Measurements from ENCODE around the gene RUBCNL.

RUBCNL gene

DNA sequence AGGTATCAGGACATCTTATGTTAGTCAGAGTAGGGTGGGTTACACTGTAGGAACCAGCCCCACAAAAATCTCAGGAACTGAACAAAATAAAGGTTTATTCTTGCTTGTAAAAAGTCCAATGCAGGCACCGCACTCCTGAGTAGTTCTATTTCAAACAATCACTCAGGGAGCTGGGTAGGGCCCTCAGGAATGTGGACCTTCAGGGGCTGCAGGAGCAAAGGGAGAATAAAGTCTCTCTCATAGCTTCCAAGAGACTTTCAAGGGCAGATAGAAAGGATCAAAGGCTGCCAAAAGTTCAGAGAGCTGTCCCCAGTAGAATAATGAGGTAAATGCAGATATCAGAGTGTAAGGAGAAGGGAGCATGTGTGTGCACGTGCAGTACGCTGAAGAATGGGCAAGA lies 49.4 kb downstream of the RUBCNL start:
- Histone ChIP-seq H3K9me3 (ENCODE audit: insufficient read depth, low read depth, low read length) (no peaks in the 10 kb centered on the region), H3K9me2 (replicated peaks; ENCODE audit: low read depth, low read length) (no peaks in the 10 kb centered on the region), H3K36me3 (ENCODE audit: insufficient read depth, low read length) (no peaks in the 10 kb centered on the region), H2AFZ (ENCODE audit: low read length) (no peak overlapping the region), H3K4me3 (ENCODE audit: low read length, poor library complexity, severe bottlenecking) (no peak overlapping the region), H3K4me1 (ENCODE audit: insufficient read depth, low read length, poor library complexity, severe bottlenecking) (peaks cover 36% of the 10 kb centered on the region), H3K9ac (ENCODE audit: low read depth, low read length, poor library complexity, severe bottlenecking) (no peak overlapping the region), H3K27me3 (ENCODE audit: insufficient read depth, low read length, poor library complexity, severe bottlenecking) (no peaks in the 10 kb centered on the region), H3F3A (ENCODE audit: low read depth) (no peaks in the 10 kb centered on the region), H3K79me2 (ENCODE audit: insufficient read depth, low read length) (no peaks in the 10 kb centered on the region), H3K4me2 (ENCODE audit: low read depth, low read length, poor library complexity, severe bottlenecking) (no peak overlapping the region), H4K20me1 (ENCODE audit: insufficient read depth, low read length, poor library complexity, severe bottlenecking) (no peaks in the 10 kb centered on the region)
- TF ChIP-seq, protein P1, sequence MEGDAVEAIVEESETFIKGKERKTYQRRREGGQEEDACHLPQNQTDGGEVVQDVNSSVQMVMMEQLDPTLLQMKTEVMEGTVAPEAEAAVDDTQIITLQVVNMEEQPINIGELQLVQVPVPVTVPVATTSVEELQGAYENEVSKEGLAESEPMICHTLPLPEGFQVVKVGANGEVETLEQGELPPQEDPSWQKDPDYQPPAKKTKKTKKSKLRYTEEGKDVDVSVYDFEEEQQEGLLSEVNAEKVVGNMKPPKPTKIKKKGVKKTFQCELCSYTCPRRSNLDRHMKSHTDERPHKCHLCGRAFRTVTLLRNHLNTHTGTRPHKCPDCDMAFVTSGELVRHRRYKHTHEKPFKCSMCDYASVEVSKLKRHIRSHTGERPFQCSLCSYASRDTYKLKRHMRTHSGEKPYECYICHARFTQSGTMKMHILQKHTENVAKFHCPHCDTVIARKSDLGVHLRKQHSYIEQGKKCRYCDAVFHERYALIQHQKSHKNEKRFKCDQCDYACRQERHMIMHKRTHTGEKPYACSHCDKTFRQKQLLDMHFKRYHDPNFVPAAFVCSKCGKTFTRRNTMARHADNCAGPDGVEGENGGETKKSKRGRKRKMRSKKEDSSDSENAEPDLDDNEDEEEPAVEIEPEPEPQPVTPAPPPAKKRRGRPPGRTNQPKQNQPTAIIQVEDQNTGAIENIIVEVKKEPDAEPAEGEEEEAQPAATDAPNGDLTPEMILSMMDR (conservative IDR thresholded peaks at IDR 0.05; ENCODE audit: low read length), result no peak
- TF ChIP-seq EZH2phosphoT487 (IDR thresholded peaks at IDR 0.05; ENCODE audit: borderline replicate concordance), result no peak

DNA sequence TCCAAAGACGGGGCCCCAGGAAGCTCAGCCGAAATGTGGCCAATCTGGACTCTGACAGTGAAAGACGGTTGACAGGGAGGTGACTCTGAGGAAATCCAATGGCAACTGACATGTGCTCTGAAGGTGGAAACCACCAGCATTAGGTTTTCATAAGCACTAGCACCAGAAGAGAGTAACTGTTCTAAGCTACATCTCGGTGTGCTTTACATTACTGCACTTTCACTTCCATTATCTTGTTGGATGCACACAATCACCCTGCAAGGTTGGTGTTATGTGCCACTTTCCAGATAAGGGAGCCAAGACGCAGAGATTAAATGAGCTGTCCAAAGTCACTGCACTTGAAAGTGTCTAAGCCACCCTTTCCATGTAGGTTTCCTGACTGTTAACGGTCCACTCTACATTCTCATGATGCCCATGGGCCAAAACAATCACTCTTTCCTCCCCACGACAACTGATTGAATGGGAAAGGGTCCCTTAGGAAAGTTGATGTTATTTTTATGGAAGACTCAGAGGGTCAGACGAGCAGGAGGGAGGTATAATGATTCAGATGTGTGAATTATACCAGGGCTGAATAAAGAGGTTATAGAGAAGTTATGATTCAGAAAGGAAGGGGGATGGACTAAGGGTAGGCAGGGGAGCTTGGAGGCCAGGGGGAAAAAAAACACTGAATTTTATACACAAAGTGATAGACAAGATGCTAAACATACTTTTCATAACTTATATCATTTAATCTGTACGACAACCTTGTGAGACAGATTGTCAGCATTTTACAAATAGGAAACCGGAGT lies 52.8 kb downstream of the RUBCNL start:
- TF ChIP-seq EZH2phosphoT487 (IDR thresholded peaks at IDR 0.05; ENCODE audit: borderline replicate concordance), result no peak
- TF ChIP-seq, protein P1 (conservative IDR thresholded peaks at IDR 0.05; ENCODE audit: low read length), result no peak
- no peaks in the 10 kb centered on the region for H3K27me3 ChIP-seq (ENCODE audit: insufficient read depth, low read length, poor library complexity, severe bottlenecking)
- H3K4me1 ChIP-seq (ENCODE audit: insufficient read depth, low read length, poor library complexity, severe bottlenecking), result peaks cover 39% of the 10 kb centered on the region
- H3K9me2 ChIP-seq (replicated peaks; ENCODE audit: low read depth, low read length), result no peaks in the 10 kb centered on the region
- no peak overlapping the region for H3K4me3 ChIP-seq (ENCODE audit: low read length, poor library complexity, severe bottlenecking)
- H3K4me2 ChIP-seq (ENCODE audit: low read depth, low read length, poor library complexity, severe bottlenecking), result peak overlapping the region; percentile 26
- H2AFZ ChIP-seq (ENCODE audit: low read length), result no peak overlapping the region
- H3F3A ChIP-seq (ENCODE audit: low read depth), result no peaks in the 10 kb centered on the region
- no peaks in the 10 kb centered on the region for H3K79me2 ChIP-seq (ENCODE audit: insufficient read depth, low read length)
- no peaks in the 10 kb centered on the region for H4K20me1 ChIP-seq (ENCODE audit: insufficient read depth, low read length, poor library complexity, severe bottlenecking)
- H3K9ac ChIP-seq (ENCODE audit: low read depth, low read length, poor library complexity, severe bottlenecking), result no peak overlapping the region
- no peaks in the 10 kb centered on the region for H3K9me3 ChIP-seq (ENCODE audit: insufficient read depth, low read depth, low read length)
- no peaks in the 10 kb centered on the region for H3K36me3 ChIP-seq (ENCODE audit: insufficient read depth, low read length)

DNA sequence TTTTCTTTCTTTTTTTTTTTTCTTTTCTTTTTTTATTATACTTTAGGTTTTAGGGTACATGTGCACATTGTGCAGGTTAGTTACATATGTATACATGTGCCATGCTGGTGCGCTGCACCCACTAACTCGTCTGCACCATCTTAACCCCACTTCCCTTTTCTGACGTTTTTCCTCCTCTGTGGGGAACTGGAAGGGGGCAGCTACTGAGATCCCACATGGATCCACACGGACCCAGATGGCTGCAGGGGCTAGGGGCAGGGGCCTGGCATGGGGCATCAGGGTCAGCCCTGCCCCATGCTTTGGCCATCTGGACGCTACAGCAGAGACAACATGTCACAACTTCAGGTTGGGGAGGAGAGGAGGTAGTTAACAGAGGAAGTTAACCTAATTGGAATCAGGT lies 54.3 kb downstream of the RUBCNL start:
- Histone ChIP-seq H3K4me1 (ENCODE audit: insufficient read depth, low read length, poor library complexity, severe bottlenecking) (peaks cover 39% of the 10 kb centered on the region), H3K4me3 (ENCODE audit: low read length, poor library complexity, severe bottlenecking) (no peak overlapping the region), H3K9ac (ENCODE audit: low read depth, low read length, poor library complexity, severe bottlenecking) (no peak overlapping the region), H3K4me2 (ENCODE audit: low read depth, low read length, poor library complexity, severe bottlenecking) (no peak overlapping the region), H3K9me3 (ENCODE audit: insufficient read depth, low read depth, low read length) (no peaks in the 10 kb centered on the region), H3F3A (ENCODE audit: low read depth) (no peaks in the 10 kb centered on the region), H3K79me2 (ENCODE audit: insufficient read depth, low read length) (no peaks in the 10 kb centered on the region), H3K36me3 (ENCODE audit: insufficient read depth, low read length) (no peaks in the 10 kb centered on the region), H3K9me2 (replicated peaks; ENCODE audit: low read depth, low read length) (no peaks in the 10 kb centered on the region), H2AFZ (ENCODE audit: low read length) (peak overlapping the region; percentile 37; the same call in 1 of the 2 replicates), H4K20me1 (ENCODE audit: insufficient read depth, low read length, poor library complexity, severe bottlenecking) (no peaks in the 10 kb centered on the region), H3K27me3 (ENCODE audit: insufficient read depth, low read length, poor library complexity, severe bottlenecking) (no peaks in the 10 kb centered on the region)
- TF ChIP-seq, protein P1 (conservative IDR thresholded peaks at IDR 0.05; ENCODE audit: low read length), result no peak
- no peak for TF ChIP-seq EZH2phosphoT487 (IDR thresholded peaks at IDR 0.05; ENCODE audit: borderline replicate concordance)

Data from Loucy (cell line).